SK-N-SH treated with all-trans-retinoic acid at 6 μM for 48 hours (cell line): Measurements from ENCODE around the gene KDR.

ENCODE experiments used
- ATAC-seq: fragments of 200-7000 bp; cut with Tn5 transposase; 3 replicates; pipeline ENCODE4 v1.9.1; 2020; ENCODE audit warnings: mild to moderate bottlenecking, moderate library complexity
- ARNTL ChIP-seq: fragments of 450-650 bp; formaldehyde crosslinking; IDR thresholded peaks from 2 replicates; pipeline ENCODE4 v1.5.0; 2020; ENCODE audit warnings: low read depth, mild to moderate bottlenecking, moderate library complexity, borderline replicate concordance
- BACH2 ChIP-seq: fragments of 250-450 bp; sonication (Bioruptor Pico); IDR thresholded peaks from 2 replicates; pipeline ENCODE4 v1.9.0; 2021; ENCODE audit warnings: mild to moderate bottlenecking, borderline replicate concordance
- CREB5 ChIP-seq: fragments of 250-450 bp; sonication (Bioruptor Pico); IDR thresholded peaks from 2 replicates; pipeline ENCODE4 v1.5.1; 2020; ENCODE audit warnings: low read depth, mild to moderate bottlenecking, moderate library complexity
- CSDC2 ChIP-seq: fragments of 250-450 bp; sonication (Bioruptor Pico); IDR thresholded peaks from 2 replicates; pipeline ENCODE4 v1.5.0; 2020; ENCODE audit warnings: mild to moderate bottlenecking, moderate library complexity
- CSRNP3 ChIP-seq: fragments of 250-450 bp; sonication (Bioruptor Pico); IDR thresholded peaks from 2 replicates; pipeline ENCODE4 v1.5.1; 2021; ENCODE audit warnings: mild to moderate bottlenecking, moderate library complexity
- ESRRG ChIP-seq: fragments of 250-450 bp; sonication (Bioruptor Pico); IDR thresholded peaks from 2 replicates; pipeline ENCODE4 v1.6.1; 2021; ENCODE audit warnings: mild to moderate bottlenecking
- GLIS3 ChIP-seq: fragments of 250-450 bp; sonication (Bioruptor Pico); IDR thresholded peaks from 2 replicates; pipeline ENCODE4 v1.5.0; 2020; ENCODE audit warnings: mild to moderate bottlenecking, moderate library complexity
- ISL1 ChIP-seq: fragments of 250-450 bp; sonication (Bioruptor Pico); IDR thresholded peaks from 2 replicates; pipeline ENCODE4 v2.1.2; 2022; ENCODE audit warnings: mild to moderate bottlenecking, moderate library complexity
- OSR1 ChIP-seq: fragments of 250-450 bp; sonication (Bioruptor Pico); IDR thresholded peaks from 2 replicates; pipeline ENCODE4 v1.8.0; 2022; ENCODE audit warnings: moderate library complexity, mild to moderate bottlenecking, inconsistent platforms
- POU6F1 ChIP-seq: fragments of 250-450 bp; sonication (Bioruptor Pico); IDR thresholded peaks from 2 replicates; pipeline ENCODE4 v1.8.0; 2021; ENCODE audit warnings: low read depth, mild to moderate bottlenecking, moderate library complexity, borderline replicate concordance
- PPARA ChIP-seq: fragments of 250-450 bp; sonication (Bioruptor Pico); IDR thresholded peaks from 2 replicates; pipeline ENCODE4 v1.5.0; 2020; ENCODE audit warnings: mild to moderate bottlenecking, borderline replicate concordance
- RARB ChIP-seq: fragments of 250-450 bp; sonication (Bioruptor Pico); IDR thresholded peaks from 2 replicates; pipeline ENCODE4 v1.8.0; 2021; ENCODE audit warnings: mild to moderate bottlenecking, moderate library complexity
- TCF4 ChIP-seq: fragments of 250-450 bp; sonication (Bioruptor Pico); IDR thresholded peaks from 2 replicates; pipeline ENCODE4 v1.8.0; 2021; ENCODE audit warnings: mild to moderate bottlenecking, moderate library complexity, borderline replicate concordance
- TOX ChIP-seq: fragments of 250-450 bp; sonication (Bioruptor Pico); IDR thresholded peaks from 2 replicates; pipeline ENCODE4 v1.8.0; 2021; ENCODE audit warnings: mild to moderate bottlenecking, moderate library complexity, borderline replicate concordance
- TSHZ2 ChIP-seq: fragments of 250-450 bp; sonication (Bioruptor Pico); IDR thresholded peaks from 2 replicates; pipeline ENCODE4 v1.5.0; 2020; ENCODE audit warnings: mild to moderate bottlenecking, moderate library complexity
- ZC3H10 ChIP-seq: fragments of 250-450 bp; sonication (Bioruptor Pico); IDR thresholded peaks from 2 replicates; pipeline ENCODE4 v1.5.1; 2021; ENCODE audit warnings: mild to moderate bottlenecking, moderate library complexity
- ZFP3 ChIP-seq: fragments of 250-450 bp; sonication (Bioruptor Pico); IDR thresholded peaks from 2 replicates; pipeline ENCODE4 v1.5.0; 2020; ENCODE audit warnings: mild to moderate bottlenecking, moderate library complexity
- ZFP30 ChIP-seq: fragments of 450-650 bp; formaldehyde crosslinking; IDR thresholded peaks from 2 replicates; pipeline ENCODE4 v1.5.0; 2022; ENCODE audit warnings: mild to moderate bottlenecking, moderate library complexity
- ZNF565 ChIP-seq: fragments of 450-650 bp; formaldehyde crosslinking; conservative IDR thresholded peaks from 2 replicates; pipeline ENCODE4 v1.5.0; 2020; ENCODE audit warnings: low read depth, mild to moderate bottlenecking, moderate library complexity
- ZNF70 ChIP-seq: fragments of 450-650 bp; formaldehyde crosslinking; IDR thresholded peaks from 2 replicates; pipeline ENCODE4 v1.5.0; 2020; ENCODE audit warnings: mild to moderate bottlenecking, moderate library complexity
- ZNF8 ChIP-seq: fragments of 450-650 bp; formaldehyde crosslinking; IDR thresholded peaks from 2 replicates; pipeline ENCODE4 v1.5.0; 2020; ENCODE audit warnings: mild to moderate bottlenecking, moderate library complexity

KDR gene

GRCh38 chr4:55031158-55031557 is 94.2 kb downstream of the KDR start:
- ATAC-seq, result no peak
- TF ChIP-seq CSRNP3 (CRISPR knock-in tag), result no peak
- TF ChIP-seq ZNF70 (CRISPR knock-in tag), result no peak
- no peak for TF ChIP-seq ZNF8 (CRISPR knock-in tag)
- TF ChIP-seq ZFP3 (CRISPR knock-in tag), result no peak
- no peak for TF ChIP-seq CREB5 (CRISPR knock-in tag)
- no peak for TF ChIP-seq ZFP30 (CRISPR knock-in tag)
- TF ChIP-seq CSDC2 (CRISPR knock-in tag), result no peak
- no peak for TF ChIP-seq POU6F1 (CRISPR knock-in tag)

- no peak for ATAC-seq
- TF ChIP-seq CSRNP3 (CRISPR knock-in tag), result no peak
- no peak for TF ChIP-seq RARB (CRISPR knock-in tag)
- TF ChIP-seq BACH2 (CRISPR knock-in tag), result no peak
- no peak for TF ChIP-seq ZFP3 (CRISPR knock-in tag)
- no peak for TF ChIP-seq TCF4
- no peak for TF ChIP-seq ESRRG (CRISPR knock-in tag)
- TF ChIP-seq ZNF8 (CRISPR knock-in tag), result no peak
- no peak for TF ChIP-seq ISL1
- TF ChIP-seq ZC3H10 (CRISPR knock-in tag), result no peak
- no peak for TF ChIP-seq PPARA
- TF ChIP-seq POU6F1 (CRISPR knock-in tag), result no peak
- no peak for TF ChIP-seq ZFP30 (CRISPR knock-in tag)
- no peak for TF ChIP-seq CSDC2 (CRISPR knock-in tag)
- TF ChIP-seq TOX, result no peak
- no peak for TF ChIP-seq OSR1
- TF ChIP-seq ZNF70 (CRISPR knock-in tag), result no peak
- TF ChIP-seq ZNF565 (CRISPR knock-in tag), result no peak
- no peak for TF ChIP-seq ARNTL
- TF ChIP-seq, all 23 proteins: peak for 0
These were observed 94.8 kb downstream of the KDR start for GRCh38 chr4:55030589-55030988.

GRCh38 chr4:55029821-55030503 is 95.4 kb downstream of the KDR start:
- ATAC-seq, result no peak
- TF ChIP-seq CSDC2 (CRISPR knock-in tag), result no peak
- no peak for TF ChIP-seq ESRRG (CRISPR knock-in tag)
- TF ChIP-seq ZNF8 (CRISPR knock-in tag), result no peak
- no peak for TF ChIP-seq CSRNP3 (CRISPR knock-in tag)
- no peak for TF ChIP-seq TCF4
- TF ChIP-seq ZFP3 (CRISPR knock-in tag), result no peak
- TF ChIP-seq OSR1, result no peak
- TF ChIP-seq BACH2 (CRISPR knock-in tag), result no peak
- no peak for TF ChIP-seq PPARA
- no peak for TF ChIP-seq POU6F1 (CRISPR knock-in tag)
- TF ChIP-seq TSHZ2 (CRISPR knock-in tag), result no peak
- no peak for TF ChIP-seq ZNF70 (CRISPR knock-in tag)
- TF ChIP-seq ZNF565 (CRISPR knock-in tag), result no peak
- no peak for TF ChIP-seq RARB (CRISPR knock-in tag)
- TF ChIP-seq TOX, result no peak
- TF ChIP-seq ISL1, result no peak
- no peak for TF ChIP-seq ARNTL
- no peak for TF ChIP-seq ZC3H10 (CRISPR knock-in tag)
- no peak for TF ChIP-seq GLIS3 (CRISPR knock-in tag)
